RWPE1 (cell line): ENCODE measurements around the gene KAT14.
A peak's percentile ranks its signal among the peaks of the same experiment; 100 is the strongest.
"Not testable (repeated sequence)": the region's sequence is repeated elsewhere in the genome, so short reads cannot be mapped to it uniquely, and the experiment has no call there.

ENCODE experiments used
- CTCF ChIA-PET: fragments of 350-600 bp; sonication (Branson Sonifier 250); formaldehyde crosslinking; extraction: SDS; loops from one replicate; lab custom pipeline; 2021; lab: Yijun Ruan, JAX
- POLR2A ChIA-PET: fragments of 400-600 bp; formaldehyde crosslinking; extraction: SDS; loops from one replicate; lab custom pipeline; 2020; ENCODE audit warnings: antibody characterized with exemption; ENCODE audit not compliant: low non-redundant PET; lab: Yijun Ruan, JAX
- DNase-seq: peaks from one replicate; pipeline ENCODE4 v3.0.0; 2012; ENCODE audit warnings: low spot score
- H3K27ac ChIP-seq: fragments of 450-650 bp; 2 replicates; pipeline ENCODE4 v1.5.1; 2017
- CTCF ChIP-seq: fragments of 450-650 bp; conservative IDR thresholded peaks from 2 replicates; pipeline ENCODE4 v1.5.1; 2017; ENCODE audit warnings: low read depth, mild to moderate bottlenecking

The KAT14 gene

GRCh38 chr20:18137412-18138265, at the start of gene KAT14, which contains the start of gene PET117:
Gene KAT14 (plus strand): TSS chr20:18137863. CDS start chr20:18142661, 4,798 bp downstream.
Gene PET117 (plus strand): TSS chr20:18137863. CDS start chr20:18137956, 93 bp downstream.
- TF ChIP-seq CTCF = no peak
- ChIA-PET POLR2A (interaction anchor here (1.2 kb wide), 2 partner anchors 79 to 150 kb away, joined by 4 to 5 read pairs; partner anchors contain the start of genes OVOL2 and ZNF133), CTCF (interaction anchor here (0.5 to 0.7 kb wide), 5 partner anchors 14 to 129 kb away, joined by 3 to 6 read pairs (median 3); no protein-coding TSS in a partner anchor)
- H3K27ac ChIP-seq = peak within 1 kb of the TSS; percentile 88
- peak; percentile 82 for DNase-seq

GRCh38 chr20:18088298-18088697, 49.4 kb upstream of the KAT14 start:
- CTCF ChIA-PET = interaction anchor here (0.6 kb wide), 1 partner anchor 55 kb away, joined by 3 read pairs; no protein-coding TSS in a partner anchor
- DNase-seq, H3K27ac ChIP-seq, POLR2A ChIA-PET: not testable (repeated sequence)

- POLR2A ChIA-PET, CTCF ChIA-PET, DNase-seq, H3K27ac ChIP-seq: not testable (repeated sequence)
Measured at GRCh38 chr20:18088841-18089240, 48.8 kb upstream of the KAT14 start.

- ChIA-PET POLR2A (no interaction called here), CTCF (interaction anchor here (0.6 kb wide), 1 partner anchor 186 kb away, joined by 3 read pairs; no protein-coding TSS in a partner anchor)
- no peak for DNase-seq
Measured at GRCh38 chr20:18090044-18090443, 47.6 kb upstream of the KAT14 start.

GRCh38 chr20:18090477-18090876, 47.2 kb upstream of the KAT14 start:
- no peak for DNase-seq
- ChIA-PET CTCF (no interaction called here), POLR2A (no interaction called here)
- TF ChIP-seq CTCF = no peak
- no peak overlapping the region for H3K27ac ChIP-seq

More at GRCh38 chr20:18090044-18090443, 47.6 kb upstream of the KAT14 start:
- H3K27ac ChIP-seq = no peak overlapping the region
- no peak for TF ChIP-seq CTCF

- H3K27ac ChIP-seq = no peak overlapping the region
- ChIA-PET POLR2A (no interaction called here), CTCF (interaction anchor here (0.7 to 1.4 kb wide), 2 partner anchors 17 to 19 kb away, joined by 3 to 5 read pairs; no protein-coding TSS in a partner anchor)
- TF ChIP-seq CTCF = no peak
- DNase-seq = no peak
Measured at GRCh38 chr20:18091623-18092022, 46.0 kb upstream of the KAT14 start.

- CTCF ChIA-PET = no interaction called here
- POLR2A ChIA-PET = no interaction called here
- TF ChIP-seq CTCF = no peak
- H3K27ac ChIP-seq = no peak overlapping the region
- DNase-seq = no peak
Measured at GRCh38 chr20:18092890-18093289, 44.8 kb upstream of the KAT14 start.
